HG02870 (cell line): ENCODE data around the gene KNL1.
A peak's percentile ranks its signal among the peaks of the same experiment; 100 is the strongest.
"Not testable (repeated sequence)": the region's sequence is repeated elsewhere in the genome, so short reads cannot be mapped to it uniquely, and the experiment has no call there.

Experiments used
- ATAC-seq: cut with Tn5 transposase; IDR thresholded peaks from one replicate; pipeline ENCODE4 v1.9.1; 2021; ENCODE audit warnings: mild to moderate bottlenecking, moderate library complexity; ENCODE audit not compliant: unreplicated experiment

The KNL1 gene

GRCh38 chr15:40593588-40594428 lies at the start of gene KNL1:
KNL1 (plus strand) TSS chr15:40594249; CDS start chr15:40602932, 8,683 bp downstream.
- peak; percentile 68 for ATAC-seq

GRCh38 chr15:40545457-40545856 lies 48.6 kb upstream of the KNL1 start:
- ATAC-seq, result no peak

GRCh38 chr15:40548610-40549009 lies 45.4 kb upstream of the KNL1 start:
- no peak for ATAC-seq

GRCh38 chr15:40549894-40550293 lies 44.2 kb upstream of the KNL1 start:
- ATAC-seq, result peak; percentile 9

GRCh38 chr15:40550341-40551037 lies 43.6 kb upstream of the KNL1 start:
- peak; percentile 73 for ATAC-seq

- ATAC-seq, result no peak
Observed at GRCh38 chr15:40554161-40554525, 39.9 kb upstream of the KNL1 start.

GRCh38 chr15:40555876-40556275 lies 38.2 kb upstream of the KNL1 start:
- ATAC-seq, result no peak

GRCh38 chr15:40558952-40559742 lies 34.9 kb upstream of the KNL1 start:
- ATAC-seq, result no peak

GRCh38 chr15:40562691-40563090 lies 31.4 kb upstream of the KNL1 start:
- ATAC-seq, result no peak

- no peak for ATAC-seq
Observed at GRCh38 chr15:40563426-40563825, 30.6 kb upstream of the KNL1 start.

GRCh38 chr15:40564591-40565332 lies 29.3 kb upstream of the KNL1 start, which contains the start of gene CCDC32:
CCDC32 (minus strand) TSS chr15:40565042; CDS start chr15:40563015, 2,027 bp downstream.
- peak; percentile 95 for ATAC-seq

- no peak for ATAC-seq
Observed at GRCh38 chr15:40565333-40566238, 28.5 kb upstream of the KNL1 start.

- ATAC-seq, result no peak
Observed at GRCh38 chr15:40567111-40567510, 26.9 kb upstream of the KNL1 start.

- ATAC-seq, result peak; percentile 42
Observed at GRCh38 chr15:40569129-40569953, 24.7 kb upstream of the KNL1 start, which contains the start of gene RPUSD2. RPUSD2 (plus strand) TSS chr15:40569299; CDS start chr15:40569338, 39 bp downstream.

GRCh38 chr15:40575113-40575512 lies 18.9 kb upstream of the KNL1 start:
- no peak for ATAC-seq

- not testable (repeated sequence) for ATAC-seq
Observed at GRCh38 chr15:40576914-40577313, 17.1 kb upstream of the KNL1 start.

GRCh38 chr15:40578892-40579291 lies 15.2 kb upstream of the KNL1 start:
- no peak for ATAC-seq

GRCh38 chr15:40581796-40582195 lies 12.3 kb upstream of the KNL1 start:
- ATAC-seq, result not testable (repeated sequence)
